NCI-H1436 (cell line): ENCODE data around the gene DAZAP1.
"Not testable (repeated sequence)": the region's sequence is repeated elsewhere in the genome, so short reads cannot be mapped to it uniquely, and the experiment has no call there.

ENCODE experiments used
- DNase-seq: peaks from one replicate; lab custom pipeline; 2025; lab: John Stamatoyannopoulos, UW

Gene DAZAP1

GRCh38 chr19:1474011-1474764 is 66.8 kb downstream of the DAZAP1 start:
- no peak for DNase-seq

GRCh38 chr19:1474765-1475351 is 67.5 kb downstream of the DAZAP1 start:
- DNase-seq: no peak

DNA sequence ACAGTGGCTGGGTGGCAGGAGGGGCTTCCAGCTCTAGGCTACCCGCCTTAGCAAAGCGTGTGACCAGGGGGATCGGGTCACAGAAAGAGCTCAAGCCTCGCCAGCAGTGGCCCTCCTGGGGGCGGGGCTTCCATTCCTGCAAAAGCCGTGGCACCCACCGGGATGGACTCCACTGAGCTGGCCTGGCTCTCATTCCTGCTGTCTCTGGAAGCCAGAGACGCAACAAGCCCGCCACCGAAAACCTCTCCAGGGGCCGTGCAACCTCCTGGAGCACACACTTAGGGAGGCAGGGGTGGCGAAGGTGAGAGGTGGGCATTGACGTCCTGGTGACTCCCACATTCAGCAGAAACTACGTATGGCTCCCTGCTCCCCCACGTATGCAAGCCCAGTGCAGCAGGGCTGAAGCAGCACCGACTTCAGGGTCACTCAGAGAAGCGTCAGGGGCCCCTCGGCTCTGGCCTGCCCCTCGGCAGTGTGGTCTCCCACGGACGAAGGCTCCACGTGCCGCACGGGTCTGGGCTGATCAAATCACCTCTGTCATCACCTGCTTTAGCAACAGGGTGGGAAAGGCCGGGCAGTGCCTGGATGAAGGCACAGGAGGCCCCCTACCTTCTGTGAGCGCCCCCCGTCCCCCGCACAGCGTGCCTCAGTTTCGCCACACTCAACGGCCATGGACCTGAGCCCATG is 68.5 kb downstream of the DAZAP1 start:
- no peak for DNase-seq

GRCh38 chr19:1477056-1477455 is 69.7 kb downstream of the DAZAP1 start:
- not testable (repeated sequence) for DNase-seq

DNA sequence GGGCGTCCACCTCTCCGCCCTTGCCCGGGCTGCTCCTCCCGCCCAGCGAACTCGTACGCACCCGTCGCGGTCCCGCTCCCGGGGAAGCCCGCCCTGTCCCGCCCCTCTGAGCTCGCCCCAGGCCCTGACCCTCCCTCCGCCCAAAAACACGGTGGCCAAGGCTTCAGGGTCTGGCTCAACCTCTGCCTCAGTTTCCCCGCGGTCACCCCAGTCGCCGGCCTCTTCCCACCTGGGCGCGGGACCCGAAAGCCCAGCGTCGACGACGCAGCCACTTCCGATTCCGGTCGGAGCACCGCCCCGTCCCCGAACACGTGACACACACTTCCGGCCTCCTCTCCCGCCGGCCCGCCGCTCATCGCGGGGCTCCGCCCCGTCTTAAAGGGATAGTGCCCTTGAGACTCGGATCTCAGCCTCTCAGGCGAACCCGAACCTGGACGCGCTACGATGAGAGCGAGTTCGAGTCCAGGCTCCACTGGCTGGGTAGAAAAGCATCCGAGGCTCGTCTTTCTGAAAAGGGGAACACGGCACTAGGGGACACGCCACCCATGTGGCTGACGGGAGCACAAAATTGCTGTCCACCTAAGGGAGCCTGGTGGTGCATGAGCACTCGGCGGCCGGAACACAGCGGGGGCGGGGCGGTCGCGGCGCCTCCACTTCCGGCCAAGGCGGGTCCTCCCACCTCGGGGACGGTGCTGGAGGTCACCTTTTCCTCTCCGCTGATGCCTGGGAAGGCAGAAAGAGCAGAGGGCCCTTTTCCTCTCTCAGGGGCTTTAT is 71.7 kb downstream of the DAZAP1 start, which contains the start of gene C19orf25:
C19orf25 (minus strand) TSS at position 282 of the 774 bp plus-strand sequence. CDS start 312 bp downstream, outside the sequence.
- DNase-seq: peak; percentile 92

DNA sequence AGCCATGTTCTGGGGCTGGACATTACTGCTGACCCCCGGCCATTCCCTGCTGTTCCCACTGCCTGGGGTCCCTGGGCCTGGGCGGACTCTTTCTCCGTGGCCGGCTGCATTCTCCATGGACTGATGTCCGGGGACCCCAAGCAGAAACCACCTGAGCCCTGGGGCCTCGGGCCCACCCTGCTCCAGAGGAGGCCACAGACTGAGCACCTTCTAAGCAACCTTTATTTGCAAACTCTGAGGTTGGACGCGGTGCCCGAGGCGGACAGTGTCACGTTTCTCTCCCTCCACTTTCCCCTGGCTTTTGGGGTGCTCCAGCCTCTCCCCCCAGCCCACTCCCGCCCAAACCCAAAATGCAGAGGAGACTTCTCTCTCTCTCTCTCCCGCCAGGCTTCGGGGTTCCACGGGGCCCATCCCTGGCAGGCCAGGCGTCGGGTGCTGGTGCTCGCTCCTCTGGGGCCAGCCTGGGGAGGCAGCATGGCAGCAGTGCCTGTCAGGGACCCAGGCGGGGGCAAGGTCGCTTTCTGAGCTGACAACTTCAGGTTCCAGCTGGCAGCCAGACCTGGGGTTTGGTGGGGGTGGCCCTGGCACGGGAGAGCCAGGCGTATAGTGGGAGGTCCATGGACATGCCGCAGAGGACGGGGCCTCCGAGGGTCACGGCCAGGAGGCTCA is 74.0 kb downstream of the DAZAP1 start:
- DNase-seq: no peak

GRCh38 chr19:1481893-1482360 is 74.5 kb downstream of the DAZAP1 start:
- no peak for DNase-seq

GRCh38 chr19:1482361-1483130 is 75.2 kb downstream of the DAZAP1 start:
- DNase-seq: no peak

DNA sequence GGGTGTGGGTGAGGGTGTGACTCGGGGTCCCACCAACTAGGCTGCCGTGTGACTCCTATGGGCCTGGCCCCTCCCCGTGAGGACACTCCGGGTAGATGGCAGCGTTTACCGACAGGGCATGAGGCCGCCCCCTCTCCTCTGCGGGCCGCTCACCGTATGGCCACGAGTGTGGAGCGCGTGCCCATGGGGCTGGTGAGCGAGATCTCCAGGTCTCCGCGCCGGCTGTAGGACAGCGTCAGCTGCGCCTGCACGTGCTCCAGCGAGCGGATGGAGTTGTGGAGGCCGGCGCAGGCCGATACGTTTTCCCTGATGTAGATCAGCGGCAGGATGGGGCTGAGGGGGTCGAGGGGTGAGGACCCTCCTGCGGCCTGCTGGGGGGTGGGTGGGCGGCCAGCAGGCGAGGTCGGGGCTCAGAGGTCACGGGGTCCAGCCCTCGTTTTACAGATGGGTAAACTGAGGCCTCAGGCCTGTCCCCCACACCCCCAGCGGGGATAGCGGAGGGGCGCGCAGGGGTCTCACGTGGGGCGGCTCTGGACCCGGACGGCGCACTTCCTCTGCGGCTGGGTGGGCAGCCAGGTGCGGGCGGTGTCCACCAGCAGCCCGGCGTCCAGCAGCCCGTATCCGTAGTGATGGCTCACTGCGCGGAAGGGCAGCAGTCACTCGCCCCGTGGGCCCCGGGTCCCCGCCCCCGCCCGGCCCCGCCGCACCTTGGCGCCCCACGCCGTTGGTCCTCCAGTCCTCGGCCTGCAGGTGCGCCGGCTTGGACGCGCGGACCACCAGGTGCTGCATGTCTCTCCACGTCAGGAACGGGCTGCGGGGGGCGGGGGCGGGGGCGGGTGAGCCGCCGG is 76.0 kb downstream of the DAZAP1 start:
- DNase-seq: no peak

DNA sequence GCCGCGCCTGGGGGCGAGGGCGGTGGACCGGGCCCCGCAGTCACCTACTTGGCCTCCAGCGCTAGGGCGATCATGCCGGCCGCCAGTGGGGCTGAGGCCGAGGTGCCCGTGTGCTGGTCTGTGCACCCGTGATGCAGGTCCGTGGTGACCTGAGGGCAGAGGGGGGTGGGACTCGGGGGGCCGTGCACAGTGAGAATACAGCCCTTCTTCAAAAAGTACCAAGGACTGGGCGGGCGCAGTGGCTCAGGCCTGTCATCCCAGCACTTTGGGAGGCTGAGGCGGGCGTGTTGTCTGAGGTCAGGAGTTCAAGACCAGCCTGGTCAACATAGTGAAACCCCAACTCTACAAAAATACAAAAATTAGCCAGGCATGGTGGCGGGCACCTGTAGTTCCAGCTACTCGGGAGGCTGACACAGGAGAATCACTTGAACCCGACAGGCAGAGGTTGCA is 76.6 kb downstream of the DAZAP1 start:
- no peak for DNase-seq
